EL (cell line): Measurements from ENCODE around the gene AIP.
"Not testable (repeated sequence)": the region's sequence is repeated elsewhere in the genome, so short reads cannot be mapped to it uniquely, and the experiment has no call there.

Experiments used
- DNase-seq: peaks from one replicate; pipeline ENCODE4 v3.0.0-alpha.2; 2016

The AIP gene

GRCh38 chr11:67507864-67508485, 25.1 kb downstream of the AIP start, which contains the start of gene CDK2AP2:
CDK2AP2 (minus strand) TSS chr11:67508162; CDS start chr11:67508082, 80 bp downstream.
- DNase-seq, result peak; percentile 100

- peak; percentile 96 for DNase-seq
Observed at GRCh38 chr11:67508486-67509121, 25.8 kb downstream of the AIP start.

- DNase-seq, result peak; percentile 18
Observed at GRCh38 chr11:67510023-67510345, 27.2 kb downstream of the AIP start.

- DNase-seq, result not testable (repeated sequence)
Observed at GRCh38 chr11:67511558-67511957, 28.7 kb downstream of the AIP start.

- DNase-seq, result no peak
Observed at GRCh38 chr11:67514116-67514515, 31.3 kb downstream of the AIP start.

GRCh38 chr11:67516806-67517205, 34.0 kb downstream of the AIP start:
- DNase-seq, result no peak

GRCh38 chr11:67517784-67518552, 35.1 kb downstream of the AIP start:
- DNase-seq, result no peak

- DNase-seq, result no peak
Observed at GRCh38 chr11:67519726-67520125, 36.9 kb downstream of the AIP start.

GRCh38 chr11:67520856-67521824, 38.3 kb downstream of the AIP start:
- DNase-seq, result no peak

- no peak for DNase-seq
Observed at GRCh38 chr11:67521924-67522323, 39.1 kb downstream of the AIP start.

GRCh38 chr11:67522338-67522737, 39.5 kb downstream of the AIP start:
- no peak for DNase-seq

- no peak for DNase-seq
Observed at GRCh38 chr11:67522844-67523555, 40.2 kb downstream of the AIP start, which contains the start of gene CABP2. CABP2 (minus strand) TSS chr11:67523446; CDS start chr11:67523326, 120 bp downstream.

- no peak for DNase-seq
Observed at GRCh38 chr11:67523556-67524479, 41.0 kb downstream of the AIP start.

GRCh38 chr11:67524480-67524808, 41.6 kb downstream of the AIP start:
- no peak for DNase-seq

- DNase-seq, result no peak
Observed at GRCh38 chr11:67525275-67525976, 42.6 kb downstream of the AIP start.

- DNase-seq, result no peak
Observed at GRCh38 chr11:67528376-67528775, 45.5 kb downstream of the AIP start.

GRCh38 chr11:67530282-67530592, 47.4 kb downstream of the AIP start:
- no peak for DNase-seq

- DNase-seq, result no peak
Observed at GRCh38 chr11:67532889-67533288, 50.1 kb downstream of the AIP start.

- DNase-seq, result peak; percentile 11
Observed at GRCh38 chr11:67534070-67534679, 51.3 kb downstream of the AIP start.

GRCh38 chr11:67535561-67535960, 52.7 kb downstream of the AIP start:
- DNase-seq, result no peak
